Measurements from ENCODE around the gene NTRK2.
"Not testable (repeated sequence)": the region's sequence is repeated elsewhere in the genome, so short reads cannot be mapped to it uniquely, and the experiment has no call there.

NTRK2 gene

DNA sequence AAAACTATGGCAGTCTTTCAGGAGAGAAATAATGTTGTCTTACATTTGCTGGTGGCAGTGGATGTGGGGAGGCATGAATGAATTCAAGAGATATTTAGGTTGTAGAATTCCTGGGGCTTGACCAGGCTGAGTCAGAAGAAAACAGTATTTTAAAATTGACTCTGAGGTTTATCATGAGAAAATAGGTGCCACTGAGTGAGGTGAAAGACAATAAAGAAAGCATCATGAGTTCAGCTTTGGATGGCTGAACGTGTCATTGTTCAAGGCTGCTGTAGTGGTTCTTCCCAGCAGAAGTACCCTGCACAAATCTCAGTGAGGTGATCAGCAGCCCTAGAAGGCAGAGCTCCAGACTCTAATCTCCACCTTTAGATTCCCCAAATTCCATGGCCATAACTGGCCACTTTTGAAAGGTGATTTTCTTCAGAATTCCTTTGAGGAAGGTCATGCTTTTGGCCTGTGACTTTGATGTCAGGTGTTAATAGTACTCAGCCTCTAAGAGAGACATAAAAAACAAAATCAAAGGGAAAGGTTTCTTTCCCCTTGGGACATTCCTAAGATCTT, 395.4 kb downstream of the NTRK2 start:
- DNase-seq = no peak
- H3K4me1 Mint-ChIP-seq = no peaks in the 10 kb centered on the region
- H3K36me3 Mint-ChIP-seq = no peaks in the 10 kb centered on the region
- CTCF ChIA-PET = no interaction called here
- H3K4me3 Mint-ChIP-seq = no peak overlapping the region
- no peaks in the 10 kb centered on the region for H3K9me3 Mint-ChIP-seq
- no peak overlapping the region for H3K27ac Mint-ChIP-seq
- no peaks in the 10 kb centered on the region for H3K27me3 Mint-ChIP-seq

DNA sequence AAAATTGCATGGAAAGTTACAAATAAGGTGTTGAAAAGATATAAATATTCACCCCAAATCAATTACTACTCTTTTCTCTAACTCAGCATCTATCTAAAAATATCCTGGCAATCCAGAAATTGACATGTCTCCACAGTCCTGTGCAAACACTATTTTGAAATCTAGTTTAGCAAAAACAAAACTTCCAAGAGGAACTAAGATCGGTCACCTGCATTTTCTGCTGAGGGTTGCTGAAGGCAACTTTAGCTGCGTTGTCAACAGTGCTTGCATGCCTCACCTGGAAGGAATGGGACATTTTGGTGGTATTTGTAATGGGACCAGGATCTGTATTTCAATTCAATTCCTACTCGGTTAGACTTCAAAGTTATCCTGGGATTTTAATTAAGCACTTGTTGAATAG, 398.3 kb downstream of the NTRK2 start:
- CTCF ChIA-PET = no interaction called here
- peaks cover 2% of the 10 kb centered on the region for H3K9me3 Mint-ChIP-seq
- no peak for DNase-seq
- H3K36me3 Mint-ChIP-seq = no peaks in the 10 kb centered on the region
- no peaks in the 10 kb centered on the region for H3K27me3 Mint-ChIP-seq
- H3K27ac Mint-ChIP-seq = no peak overlapping the region
- no peak overlapping the region for H3K4me3 Mint-ChIP-seq
- H3K4me1 Mint-ChIP-seq = no peaks in the 10 kb centered on the region

GRCh38 chr9:85069421-85069820, 399.9 kb downstream of the NTRK2 start:
- DNase-seq, H3K27me3 Mint-ChIP-seq, H3K9me3 Mint-ChIP-seq, H3K4me3 Mint-ChIP-seq, H3K4me1 Mint-ChIP-seq, H3K27ac Mint-ChIP-seq, H3K36me3 Mint-ChIP-seq, CTCF ChIA-PET: not testable (repeated sequence)

All from activated naive CD4-positive, alpha-beta T cell treated with anti-CD3 and anti-CD28 coated beads, Interleukin-2, amount 10 ng/mL, durations not matched to agents 7 days and 5 days (primary cell).